ENCODE measurements around the gene RPS6KA2.
"Not testable (repeated sequence)": the region's sequence is repeated elsewhere in the genome, so short reads cannot be mapped to it uniquely, and the experiment has no call there.

RPS6KA2 gene

DNA sequence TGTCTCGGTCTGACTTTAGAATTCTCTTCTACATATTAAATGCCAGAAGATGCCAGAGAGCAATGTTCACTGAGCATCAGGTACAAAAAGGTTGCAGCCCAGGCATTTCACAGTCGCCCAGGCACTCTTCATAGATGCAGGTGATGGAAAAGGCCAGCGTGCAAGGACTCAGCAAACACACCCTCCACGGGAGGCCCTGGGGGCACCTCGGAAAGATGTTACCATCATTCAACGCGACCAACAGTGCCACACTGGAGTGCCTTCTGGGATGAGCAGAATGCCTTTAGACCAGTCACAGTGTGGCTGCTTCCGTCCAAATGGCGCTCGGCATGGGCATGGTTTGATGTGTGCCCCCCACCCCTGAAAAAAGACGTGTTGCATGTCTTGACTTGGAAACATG is 36.0 kb downstream of the RPS6KA2 start:
- Histone ChIP-seq H3K4me3 (ENCODE audit: low read length) (no peak overlapping the region), H3K9ac (ENCODE audit: low read length) (no peak overlapping the region), H3K9me3 (ENCODE audit: control insufficient read depth, low read length) (no peaks in the 10 kb centered on the region), H3K36me3 (ENCODE audit: control insufficient read depth, insufficient read depth, low read length) (no peaks in the 10 kb centered on the region), H3K4me1 (ENCODE audit: control insufficient read depth, insufficient read depth, low read length) (no peaks in the 10 kb centered on the region), H3K27me3 (ENCODE audit: control insufficient read depth, insufficient read depth, low read length) (no peaks in the 10 kb centered on the region)

- Histone ChIP-seq H3K27me3 (ENCODE audit: control insufficient read depth, insufficient read depth, low read length) (no peaks in the 10 kb centered on the region), H3K4me3 (ENCODE audit: low read length) (no peak overlapping the region), H3K9me3 (ENCODE audit: control insufficient read depth, low read length) (no peaks in the 10 kb centered on the region), H3K9ac (ENCODE audit: low read length) (no peak overlapping the region), H3K36me3 (ENCODE audit: control insufficient read depth, insufficient read depth, low read length) (no peaks in the 10 kb centered on the region), H3K4me1 (ENCODE audit: control insufficient read depth, insufficient read depth, low read length) (no peaks in the 10 kb centered on the region)
These were observed 37.1 kb downstream of the RPS6KA2 start for GRCh38 chr6:166589786-166590574.

- H3K9me3 ChIP-seq (ENCODE audit: control insufficient read depth, low read length) = no peaks in the 10 kb centered on the region
- no peaks in the 10 kb centered on the region for H3K27me3 ChIP-seq (ENCODE audit: control insufficient read depth, insufficient read depth, low read length)
- no peaks in the 10 kb centered on the region for H3K4me1 ChIP-seq (ENCODE audit: control insufficient read depth, insufficient read depth, low read length)
- H3K36me3 ChIP-seq (ENCODE audit: control insufficient read depth, insufficient read depth, low read length) = no peaks in the 10 kb centered on the region
- no peak overlapping the region for H3K4me3 ChIP-seq (ENCODE audit: low read length)
- no peak overlapping the region for H3K9ac ChIP-seq (ENCODE audit: low read length)
These were observed 37.7 kb downstream of the RPS6KA2 start for GRCh38 chr6:166589337-166589731.

DNA sequence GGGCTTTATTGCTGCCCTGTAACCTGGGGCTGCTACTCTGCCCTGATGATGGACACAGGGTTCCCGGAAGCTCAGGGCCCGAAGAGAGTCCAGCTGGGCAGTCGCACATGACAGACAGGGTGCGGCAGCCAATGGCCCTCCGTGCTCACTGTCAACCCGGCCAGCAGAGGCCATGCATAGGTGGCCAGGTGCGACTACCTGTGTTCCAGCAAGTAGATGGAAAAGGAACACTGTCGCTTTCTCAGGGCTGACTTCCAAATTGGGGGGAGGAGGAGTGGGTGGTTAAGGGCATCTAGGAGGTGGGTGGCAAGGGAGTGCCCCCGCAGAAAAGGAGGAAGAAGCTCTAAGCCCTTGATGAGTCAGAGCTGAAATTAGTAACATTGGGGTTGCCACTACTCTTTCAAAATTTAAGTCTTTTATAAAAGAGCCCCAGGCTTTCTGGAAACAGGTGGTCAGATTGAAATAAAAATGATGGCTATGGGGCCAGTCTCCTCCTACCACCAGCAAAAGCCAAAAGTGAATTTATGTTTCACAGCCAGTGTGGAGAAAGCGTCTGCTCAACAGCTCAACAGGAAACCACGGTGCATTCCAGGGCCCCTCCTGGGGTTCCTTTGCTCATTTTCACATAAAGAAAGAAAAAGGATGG is 38.2 kb downstream of the RPS6KA2 start:
- Histone ChIP-seq H3K9ac (ENCODE audit: low read length) (no peak overlapping the region), H3K4me3 (ENCODE audit: low read length) (no peak overlapping the region), H3K27me3 (ENCODE audit: control insufficient read depth, insufficient read depth, low read length) (no peaks in the 10 kb centered on the region), H3K36me3 (ENCODE audit: control insufficient read depth, insufficient read depth, low read length) (no peaks in the 10 kb centered on the region), H3K9me3 (ENCODE audit: control insufficient read depth, low read length) (no peaks in the 10 kb centered on the region), H3K4me1 (ENCODE audit: control insufficient read depth, insufficient read depth, low read length) (no peaks in the 10 kb centered on the region)

GRCh38 chr6:166587631-166588413 is 39.2 kb downstream of the RPS6KA2 start:
- Histone ChIP-seq H3K9me3 (ENCODE audit: control insufficient read depth, low read length) (no peaks in the 10 kb centered on the region), H3K27me3 (ENCODE audit: control insufficient read depth, insufficient read depth, low read length) (no peaks in the 10 kb centered on the region), H3K36me3 (ENCODE audit: control insufficient read depth, insufficient read depth, low read length) (no peaks in the 10 kb centered on the region), H3K4me1 (ENCODE audit: control insufficient read depth, insufficient read depth, low read length) (no peaks in the 10 kb centered on the region), H3K4me3 (ENCODE audit: low read length) (no peak overlapping the region), H3K9ac (ENCODE audit: low read length) (no peak overlapping the region)

- Histone ChIP-seq H3K27me3 (ENCODE audit: control insufficient read depth, insufficient read depth, low read length) (no peaks in the 10 kb centered on the region), H3K36me3 (ENCODE audit: control insufficient read depth, insufficient read depth, low read length) (no peaks in the 10 kb centered on the region), H3K4me3 (ENCODE audit: low read length) (no peak within 1 kb of the TSS), H3K9ac (ENCODE audit: low read length) (no peak within 1 kb of the TSS), H3K4me1 (ENCODE audit: control insufficient read depth, insufficient read depth, low read length) (no peaks in the 10 kb centered on the region), H3K9me3 (ENCODE audit: control insufficient read depth, low read length) (no peaks in the 10 kb centered on the region)
These were observed 40.5 kb downstream of the RPS6KA2 start, which contains the start of gene RAMACL for GRCh38 chr6:166586424-166587156. Gene RAMACL, minus strand, starts transcription at chr6:166586678. Its CDS starts 201 bp downstream, at chr6:166586477.

DNA sequence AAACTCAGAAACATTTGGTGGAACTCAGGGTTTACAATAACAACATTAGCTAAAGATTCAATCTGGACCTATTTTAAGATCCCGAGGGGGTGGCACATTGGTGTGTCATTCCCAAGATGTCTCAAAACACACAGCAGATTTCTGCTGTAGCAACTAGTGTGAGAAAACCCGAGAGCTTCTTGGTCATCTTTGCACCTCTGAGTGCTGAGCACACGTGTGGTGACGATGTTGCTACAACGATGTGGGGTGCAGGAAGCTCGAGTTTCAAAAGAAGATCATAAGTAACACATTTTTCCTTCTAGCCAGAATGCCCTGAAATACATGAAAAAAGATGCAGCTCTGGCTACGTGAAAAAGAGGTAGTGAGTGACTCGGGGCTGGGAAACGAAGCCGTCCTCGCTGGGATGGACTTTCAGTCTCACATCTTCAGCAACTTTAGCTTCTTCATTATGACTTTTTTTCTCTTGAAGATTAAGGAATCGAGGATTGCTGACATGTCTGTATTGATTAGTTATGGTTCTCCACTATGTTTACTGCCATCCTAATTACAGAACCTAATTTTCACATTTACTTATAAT is 42.1 kb downstream of the RPS6KA2 start:
- no peaks in the 10 kb centered on the region for H3K36me3 ChIP-seq (ENCODE audit: control insufficient read depth, insufficient read depth, low read length)
- H3K9ac ChIP-seq (ENCODE audit: low read length) = no peak overlapping the region
- H3K4me1 ChIP-seq (ENCODE audit: control insufficient read depth, insufficient read depth, low read length) = no peaks in the 10 kb centered on the region
- H3K4me3 ChIP-seq (ENCODE audit: low read length) = no peak overlapping the region
- H3K27me3 ChIP-seq (ENCODE audit: control insufficient read depth, insufficient read depth, low read length) = no peaks in the 10 kb centered on the region
- no peaks in the 10 kb centered on the region for H3K9me3 ChIP-seq (ENCODE audit: control insufficient read depth, low read length)

GRCh38 chr6:166584155-166584554 is 42.9 kb downstream of the RPS6KA2 start:
- Histone ChIP-seq H3K9me3 (ENCODE audit: control insufficient read depth, low read length) (no peaks in the 10 kb centered on the region), H3K4me1 (ENCODE audit: control insufficient read depth, insufficient read depth, low read length) (no peaks in the 10 kb centered on the region), H3K27me3 (ENCODE audit: control insufficient read depth, insufficient read depth, low read length) (no peaks in the 10 kb centered on the region), H3K9ac (ENCODE audit: low read length) (no peak overlapping the region), H3K36me3 (ENCODE audit: control insufficient read depth, insufficient read depth, low read length) (no peaks in the 10 kb centered on the region), H3K4me3 (ENCODE audit: low read length) (no peak overlapping the region)

DNA sequence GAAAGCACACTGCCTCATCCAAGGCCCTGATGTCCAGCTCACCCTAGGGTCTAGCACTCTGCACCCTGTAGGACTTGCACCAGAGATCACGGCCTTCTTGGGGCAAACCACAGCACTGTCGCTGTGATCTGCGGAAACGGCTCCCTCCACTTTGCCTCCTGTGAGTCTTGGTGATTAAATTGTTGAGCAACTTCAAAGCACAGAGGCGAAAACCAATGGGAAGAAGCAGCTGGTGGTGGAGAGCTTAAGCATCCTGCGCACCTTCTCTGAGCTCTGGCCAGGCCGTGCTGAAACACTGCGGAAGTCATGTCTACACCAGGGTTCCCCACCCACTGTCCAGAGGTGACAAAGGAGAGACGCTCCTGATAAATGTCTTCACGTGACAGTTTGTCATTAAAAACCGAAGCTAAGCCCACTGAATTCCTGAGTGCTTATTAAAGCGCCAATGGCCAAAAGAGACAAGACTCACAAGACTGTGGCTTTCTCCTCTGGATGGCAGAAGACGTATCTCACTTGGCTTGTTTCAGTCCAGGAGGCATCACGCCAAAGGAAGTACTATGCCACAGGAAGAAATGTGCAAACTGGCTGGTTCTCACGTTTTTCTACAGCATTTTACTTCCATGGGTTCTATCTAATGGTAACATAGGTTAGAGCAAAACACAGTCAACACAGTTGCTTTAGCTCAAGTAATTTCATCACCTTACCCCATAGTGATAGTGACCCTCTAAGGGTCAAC is 43.7 kb downstream of the RPS6KA2 start:
- H3K9ac ChIP-seq (ENCODE audit: low read length) = no peak overlapping the region
- no peak overlapping the region for H3K4me3 ChIP-seq (ENCODE audit: low read length)
- H3K9me3 ChIP-seq (ENCODE audit: control insufficient read depth, low read length) = no peaks in the 10 kb centered on the region
- H3K36me3 ChIP-seq (ENCODE audit: control insufficient read depth, insufficient read depth, low read length) = no peaks in the 10 kb centered on the region
- no peaks in the 10 kb centered on the region for H3K27me3 ChIP-seq (ENCODE audit: control insufficient read depth, insufficient read depth, low read length)
- H3K4me1 ChIP-seq (ENCODE audit: control insufficient read depth, insufficient read depth, low read length) = no peaks in the 10 kb centered on the region

GRCh38 chr6:166582258-166582657 is 44.8 kb downstream of the RPS6KA2 start:
- Histone ChIP-seq H3K4me1 (ENCODE audit: control insufficient read depth, insufficient read depth, low read length) (no peaks in the 10 kb centered on the region), H3K9me3 (ENCODE audit: control insufficient read depth, low read length) (no peaks in the 10 kb centered on the region), H3K9ac (ENCODE audit: low read length) (no peak overlapping the region), H3K4me3 (ENCODE audit: low read length) (no peak overlapping the region), H3K27me3 (ENCODE audit: control insufficient read depth, insufficient read depth, low read length) (no peaks in the 10 kb centered on the region), H3K36me3 (ENCODE audit: control insufficient read depth, insufficient read depth, low read length) (no peaks in the 10 kb centered on the region)

GRCh38 chr6:166581801-166582200 is 45.2 kb downstream of the RPS6KA2 start:
- not testable (repeated sequence) for H3K27me3 ChIP-seq (ENCODE audit: control insufficient read depth, insufficient read depth, low read length); H3K36me3 ChIP-seq (ENCODE audit: control insufficient read depth, insufficient read depth, low read length); H3K4me3 ChIP-seq (ENCODE audit: low read length); H3K9me3 ChIP-seq (ENCODE audit: control insufficient read depth, low read length); H3K9ac ChIP-seq (ENCODE audit: low read length); H3K4me1 ChIP-seq (ENCODE audit: control insufficient read depth, insufficient read depth, low read length)
